BLaER1 treated with 17β-estradiol and CSF1 and Interleukin-3, amounts not matched to agents 10 nM and 100 nM (cell line): Measurements from ENCODE around the gene CDK10.

Experiments
- H3K27ac ChIP-seq, 11 experiments: shearing (Covaris generic); formaldehyde crosslinking; 2 replicates each; pipeline ENCODE4 v1.8.1; 2022
- H3K27me3 ChIP-seq, 11 experiments: shearing (Covaris generic); formaldehyde crosslinking; 2 replicates each; pipeline ENCODE4 v1.8.1; 2022
- H3K36me3 ChIP-seq, 11 experiments: shearing (Covaris generic); formaldehyde crosslinking; 2 replicates each; pipeline ENCODE4 v1.8.1; 2022
- H3K4me1 ChIP-seq, 10 experiments: shearing (Covaris generic); formaldehyde crosslinking; 2 replicates each; pipeline ENCODE4 v1.8.1; 2022
- H3K4me2 ChIP-seq, 11 experiments: shearing (Covaris generic); formaldehyde crosslinking; 2 replicates each; pipeline ENCODE4 v1.8.1; 2022
- H3K4me3 ChIP-seq, 10 experiments: shearing (Covaris generic); formaldehyde crosslinking; 2 replicates each; pipeline ENCODE4 v1.8.1; 2022
- H3K9ac ChIP-seq, 11 experiments: shearing (Covaris generic); formaldehyde crosslinking; 2 replicates each; pipeline ENCODE4 v1.8.1; 2022
- H3K9me3 ChIP-seq, 11 experiments: shearing (Covaris generic); formaldehyde crosslinking; replicated peaks in 1 of 11; 2 replicates each; pipeline ENCODE4 v1.8.1; 2022
- H4K20me1 ChIP-seq, 11 experiments: shearing (Covaris generic); formaldehyde crosslinking; 2 replicates each; pipeline ENCODE4 v1.8.1; 2022
- Cebpa-rat ChIP-seq, 11 experiments: shearing (Covaris generic); IDR thresholded peaks; 2 replicates each; pipeline ENCODE4 v1.8.1; 2022

The CDK10 gene

GRCh38 chr16:89723279-89724250 is 37.1 kb downstream of the CDK10 start:
- H3K36me3 ChIP-seq = peaks cover 47 to 60% (median 57%) of the 10 kb centered on the region in 11 experiments
- H3K4me2 ChIP-seq = peak overlapping the region; percentile 96 to 100 (median 99)
- H3K4me1 ChIP-seq = peaks cover 38 to 62% (median 46%) of the 10 kb centered on the region in 10 experiments
- TF ChIP-seq Cebpa-rat (IDR thresholded peaks at IDR 0.05) = no peak
- peak overlapping the region; percentile 88 to 98 (median 93) for H3K9ac ChIP-seq
- peak overlapping the region in 9 of 11 experiments; percentile 93 to 99 (median 95); a peak in 17 of 22 replicates for H3K27ac ChIP-seq
- peaks cover 58 to 91% (median 70%) of the 10 kb centered on the region in 11 experiments for H4K20me1 ChIP-seq
- no peaks in the 10 kb centered on the region for H3K9me3 ChIP-seq
- peaks cover 0 to 21% (median 9%) of the 10 kb centered on the region in 11 experiments; a peak in 13 of 22 replicates for H3K27me3 ChIP-seq
- peak overlapping the region; percentile 75 to 98 (median 90) for H3K4me3 ChIP-seq

- peak overlapping the region in 3 of 11 experiments; percentile 9 to 38 (median 19); a peak in 3 of 22 replicates for H3K9ac ChIP-seq
- H3K36me3 ChIP-seq = peaks cover 86 to 99% (median 97%) of the 10 kb centered on the region in 11 experiments
- H3K4me3 ChIP-seq = no peak overlapping the region
- no peak overlapping the region; a peak in 1 of 22 replicates for H3K4me2 ChIP-seq
- H3K27ac ChIP-seq = no peak overlapping the region
- no peak for TF ChIP-seq Cebpa-rat (IDR thresholded peaks at IDR 0.05)
- H3K27me3 ChIP-seq = no peaks in the 10 kb centered on the region
- peaks cover 20 to 35% (median 30%) of the 10 kb centered on the region in 10 experiments for H3K4me1 ChIP-seq
- H3K9me3 ChIP-seq = no peaks in the 10 kb centered on the region
- H4K20me1 ChIP-seq = peaks cover 73 to 100% (median 96%) of the 10 kb centered on the region in 11 experiments
Observed at GRCh38 chr16:89727406-89728120, 41.1 kb downstream of the CDK10 start.

- Histone ChIP-seq H3K9ac (peak overlapping the region in 1 of 11 experiments; percentile 2; a peak in 1 of 22 replicates), H3K36me3 (peaks cover 91 to 100% (median 99%) of the 10 kb centered on the region in 11 experiments), H3K27ac (no peak overlapping the region), H3K4me1 (peaks cover 2 to 18% (median 14%) of the 10 kb centered on the region in 10 experiments; a peak in 19 of 20 replicates), H3K27me3 (no peaks in the 10 kb centered on the region), H3K9me3 (no peaks in the 10 kb centered on the region), H4K20me1 (peaks cover 64 to 100% (median 96%) of the 10 kb centered on the region in 11 experiments; a peak in 21 of 22 replicates), H3K4me3 (no peak overlapping the region), H3K4me2 (no peak overlapping the region)
- TF ChIP-seq Cebpa-rat (IDR thresholded peaks at IDR 0.05) = no peak
Observed at GRCh38 chr16:89729293-89729692, 42.8 kb downstream of the CDK10 start.

GRCh38 chr16:89729863-89730593 is 43.5 kb downstream of the CDK10 start:
- no peaks in the 10 kb centered on the region for H3K9me3 ChIP-seq
- no peak overlapping the region for H3K27ac ChIP-seq
- H4K20me1 ChIP-seq = peaks cover 58 to 100% (median 96%) of the 10 kb centered on the region in 11 experiments; a peak in 21 of 22 replicates
- no peak overlapping the region for H3K4me2 ChIP-seq
- H3K4me1 ChIP-seq = peaks cover 0 to 11% (median 7%) of the 10 kb centered on the region in 10 experiments; a peak in 11 of 20 replicates
- peaks cover 93 to 100% (median 99%) of the 10 kb centered on the region in 11 experiments for H3K36me3 ChIP-seq
- no peaks in the 10 kb centered on the region for H3K27me3 ChIP-seq
- TF ChIP-seq Cebpa-rat (IDR thresholded peaks at IDR 0.05) = no peak
- no peak overlapping the region for H3K4me3 ChIP-seq
- 0 out of 22 replicates have a peak overlapping the region, but pooled peaks of 1 of the 11 experiments have one; percentile 2 for H3K9ac ChIP-seq

- H3K4me1 ChIP-seq = peaks cover 0 to 11% (median 0%) of the 10 kb centered on the region in 10 experiments; a peak in 5 of 20 replicates
- H4K20me1 ChIP-seq = peaks cover 58 to 100% (median 96%) of the 10 kb centered on the region in 11 experiments; a peak in 21 of 22 replicates
- no peak for TF ChIP-seq Cebpa-rat (IDR thresholded peaks at IDR 0.05)
- no peaks in the 10 kb centered on the region for H3K9me3 ChIP-seq
- H3K36me3 ChIP-seq = peaks cover 93 to 100% (median 99%) of the 10 kb centered on the region in 11 experiments
- no peak overlapping the region for H3K4me2 ChIP-seq
- H3K4me3 ChIP-seq = no peak overlapping the region
- no peaks in the 10 kb centered on the region for H3K27me3 ChIP-seq
- H3K27ac ChIP-seq = no peak overlapping the region
- H3K9ac ChIP-seq = no peak overlapping the region
Observed at GRCh38 chr16:89730610-89731234, 44.2 kb downstream of the CDK10 start.

- no peak overlapping the region for H3K27ac ChIP-seq
- H3K4me3 ChIP-seq = no peak overlapping the region
- peaks cover 0 to 14% (median 10%) of the 10 kb centered on the region in 10 experiments; a peak in 16 of 20 replicates for H3K4me1 ChIP-seq
- H3K9me3 ChIP-seq = no peaks in the 10 kb centered on the region
- peaks cover 65 to 100% (median 97%) of the 10 kb centered on the region in 11 experiments; a peak in 21 of 22 replicates for H4K20me1 ChIP-seq
- H3K36me3 ChIP-seq = peaks cover 95 to 100% (median 100%) of the 10 kb centered on the region in 11 experiments
- H3K4me2 ChIP-seq = no peak overlapping the region
- H3K27me3 ChIP-seq = no peaks in the 10 kb centered on the region
- no peak for TF ChIP-seq Cebpa-rat (IDR thresholded peaks at IDR 0.05)
- H3K9ac ChIP-seq = no peak overlapping the region; a peak in 1 of 22 replicates
Observed at GRCh38 chr16:89732142-89732917, 45.8 kb downstream of the CDK10 start.

GRCh38 chr16:89732918-89733242 is 46.4 kb downstream of the CDK10 start:
- H3K9me3 ChIP-seq = no peaks in the 10 kb centered on the region
- no peaks in the 10 kb centered on the region for H3K27me3 ChIP-seq
- H3K4me1 ChIP-seq = peaks cover 0 to 16% (median 14%) of the 10 kb centered on the region in 10 experiments; a peak in 16 of 20 replicates
- H3K36me3 ChIP-seq = peaks cover 95 to 100% (median 100%) of the 10 kb centered on the region in 11 experiments
- H3K4me2 ChIP-seq = no peak overlapping the region
- no peak for TF ChIP-seq Cebpa-rat (IDR thresholded peaks at IDR 0.05)
- no peak overlapping the region for H3K4me3 ChIP-seq
- peaks cover 65 to 100% (median 97%) of the 10 kb centered on the region in 11 experiments; a peak in 21 of 22 replicates for H4K20me1 ChIP-seq
- no peak overlapping the region for H3K9ac ChIP-seq
- no peak overlapping the region for H3K27ac ChIP-seq
